GM12878 (cell line): ENCODE data around the gene PRKCI.

Experiments used
- CEBPB ChIP-seq, 2 experiments: fragments of 150-350 bp in 1 of 2; IDR thresholded peaks; 2 replicates each; pipeline ENCODE4 v1.6.1; 2012 to 2014; ENCODE audit warnings: low read depth in 2 of 2, low read length in 2 of 2, borderline replicate concordance in 1 of 2, inconsistent platforms in 1 of 2
- CTCF ChIP-seq, 3 experiments: IDR thresholded peaks in 2 of 3; conservative IDR thresholded peaks in 1 of 3; 2 replicates each; pipeline ENCODE4 v1.5.1; 2011; ENCODE audit warnings: low read depth in 3 of 3, low read length in 3 of 3, mild to moderate bottlenecking in 3 of 3, control low read depth in 2 of 3, moderate library complexity in 2 of 3, inconsistent platforms in 1 of 3, mixed read lengths in 1 of 3; ENCODE audit not compliant: control insufficient read depth in 2 of 3, insufficient read depth in 1 of 3; ENCODE audit errors: extremely low read depth in 1 of 3
- EZH2 ChIP-seq: IDR thresholded peaks from 2 replicates; pipeline ENCODE4 v1.6.1; 2012; ENCODE audit warnings: low read depth, mild to moderate bottlenecking, control low read depth, inconsistent platforms, low read length, borderline replicate concordance; ENCODE audit not compliant: control insufficient read depth
- PAX5 ChIP-seq: IDR thresholded peaks from 2 replicates; pipeline ENCODE4 v1.6.1; 2011; ENCODE audit warnings: low read depth, low read length, borderline replicate concordance
- POLR2A ChIP-seq: IDR thresholded peaks from 2 replicates; pipeline ENCODE4 v1.6.1; 2011; ENCODE audit warnings: low read depth, mild to moderate bottlenecking, low read length
- POLR2AphosphoS5 ChIP-seq: IDR thresholded peaks from 2 replicates; pipeline ENCODE4 v1.6.1; 2011; ENCODE audit warnings: mild to moderate bottlenecking, low read length, inconsistent platforms
- POU2F2 ChIP-seq: IDR thresholded peaks from 3 replicates; pipeline ENCODE4 v1.6.1; 2011; ENCODE audit warnings: low read depth, mild to moderate bottlenecking, low read length, borderline replicate concordance
- SKIL ChIP-seq: fragments of 450-650 bp; IDR thresholded peaks from 2 replicates; pipeline ENCODE4 v1.6.1; 2017; ENCODE audit warnings: mild to moderate bottlenecking, low read depth, inconsistent platforms; ENCODE audit not compliant: poor library complexity, severe bottlenecking
- ZBED1 ChIP-seq: IDR thresholded peaks from 2 replicates; pipeline ENCODE4 v1.6.1; 2016; ENCODE audit warnings: borderline replicate concordance

- TF ChIP-seq EZH2: no peak
- no peak for TF ChIP-seq PAX5
- TF ChIP-seq POLR2AphosphoS5: no peak
- no peak for TF ChIP-seq POLR2A
- no peak for TF ChIP-seq CTCF (IDR thresholded peaks at IDR 0.05 in 2 of 3, conservative IDR thresholded peaks at IDR 0.05 in 1 of 3; ENCODE audit: control insufficient read depth in 2 of 3, extremely low read depth in 1 of 3, insufficient read depth in 1 of 3, low read depth in 3 of 3, low read length in 3 of 3)
- TF ChIP-seq POU2F2: no peak
- TF ChIP-seq ZBED1: no peak
- no peak for TF ChIP-seq CEBPB (IDR thresholded peaks at IDR 0.05; ENCODE audit: borderline replicate concordance in 1 of 2, low read depth in 2 of 2, low read length in 2 of 2)
- TF ChIP-seq SKIL: no peak
Measured at GRCh38 chr3:170205302-170205701, 16.9 kb upstream of the PRKCI start.
